Measurements from ENCODE around the gene UNCX.

GRCh38 chr7:1274121-1274875 is 41.6 kb downstream of the UNCX start:
- TF ChIP-seq EZH2 (IDR thresholded peaks at IDR 0.05; ENCODE audit: insufficient read depth, poor library complexity, severe bottlenecking): no peak
- no peak for TF ChIP-seq EZH2phosphoT487 (IDR thresholded peaks at IDR 0.05; ENCODE audit: insufficient read depth, low read depth)

All from GM23248 (cell line).